Fibroblast of lung (primary cell): Measurements from ENCODE around the gene ICE1. TPM values are rescaled to one million over a fixed set of nuclear protein-coding genes. Genes with fewer than 3 reads are reported as not detected.

Experiments used
- DNase-seq, 2 donors: peaks; one replicate each; pipeline versions ENCODE4 v3.0.0 to v3.0.0-alpha.2; 2010; ENCODE audit warnings: low read depth in 2 of 2
- H2AFZ ChIP-seq: 2 replicates; pipeline ENCODE4 v1.5.1; 2012; ENCODE audit warnings: low read length, control low read depth, inconsistent platforms
- H3K27ac ChIP-seq: 2 replicates; pipeline ENCODE4 v1.5.1; 2011; ENCODE audit warnings: low read length, control low read depth; ENCODE audit not compliant: insufficient read depth
- H3K27me3 ChIP-seq: 2 replicates; pipeline ENCODE4 v1.5.1; 2011; ENCODE audit warnings: mild to moderate bottlenecking, low read length; ENCODE audit not compliant: control insufficient read depth, insufficient read depth
- H3K36me3 ChIP-seq: 2 replicates; pipeline ENCODE4 v1.5.1; 2011; ENCODE audit warnings: low read length; ENCODE audit not compliant: control insufficient read depth, insufficient read depth
- H3K4me1 ChIP-seq: 2 replicates; pipeline ENCODE4 v1.5.1; 2011; ENCODE audit warnings: low read length; ENCODE audit not compliant: control insufficient read depth, insufficient read depth; ENCODE audit errors: extremely low read depth
- H3K4me2 ChIP-seq: 2 replicates; pipeline ENCODE4 v1.5.1; 2011; ENCODE audit warnings: low read length, control low read depth; ENCODE audit not compliant: insufficient read depth; ENCODE audit errors: extremely low read depth
- H3K4me3 ChIP-seq, 4 experiments: fragments of 200-600 bp in 1 of 4; sonication (generic) in 1 of 4; replicated peaks in 1 of 4; 2 replicates each; pipeline ENCODE4 v1.5.1; 2011 to 2016; ENCODE audit warnings: low read length in 4 of 4, low read depth in 3 of 4, mild to moderate bottlenecking in 3 of 4, control low read depth in 2 of 4, inconsistent platforms in 1 of 4, mixed read lengths in 1 of 4; ENCODE audit not compliant: insufficient read depth in 1 of 4; ENCODE audit errors: control extremely low read depth in 1 of 4
- H3K79me2 ChIP-seq: 2 replicates; pipeline ENCODE4 v1.5.1; 2012; ENCODE audit warnings: mild to moderate bottlenecking, low read length, inconsistent platforms; ENCODE audit not compliant: control insufficient read depth, insufficient read depth
- H3K9ac ChIP-seq: 2 replicates; pipeline ENCODE4 v1.5.1; 2011; ENCODE audit warnings: mild to moderate bottlenecking, low read length, control low read depth; ENCODE audit not compliant: insufficient read depth
- H3K9me3 ChIP-seq: 2 replicates; pipeline ENCODE4 v1.5.1; 2012; ENCODE audit warnings: low read depth, low read length; ENCODE audit not compliant: control insufficient read depth, insufficient read depth
- H4K20me1 ChIP-seq: 2 replicates; pipeline ENCODE4 v1.5.1; 2011; ENCODE audit warnings: low read length; ENCODE audit not compliant: control insufficient read depth, insufficient read depth; ENCODE audit errors: extremely low read depth
- CTCF ChIP-seq, 2 donors: IDR thresholded peaks in 1 of 2; conservative IDR thresholded peaks in 1 of 2; 1 replicate in 1 of 2; 2 replicates in 1 of 2; pipeline ENCODE4 v1.5.1; 2011 to 2012; ENCODE audit warnings: low read length in 2 of 2, control low read depth in 1 of 2, inconsistent platforms in 1 of 2, low read depth in 1 of 2, mild to moderate bottlenecking in 1 of 2
- EZH2 ChIP-seq: IDR thresholded peaks from 2 replicates; pipeline ENCODE4 v1.5.1; 2012; ENCODE audit warnings: low read length, control low read depth, mild to moderate bottlenecking; ENCODE audit errors: missing control alignments
- polyA plus RNA-seq, 2 donors: library from polyadenylated mRNA; depleted of rRNA in 1 of 2; stranded (reverse) in 1 of 2; unstranded in 1 of 2; fragments of >200 nt; gene quantifications; 2 replicates each; pipeline ENCODE4 v1.2.1, GENCODE V29; 2011 to 2012; ENCODE audit warnings: missing spikeins in 1 of 2
- total RNA-seq: library from RNA; depleted of rRNA; stranded (reverse); fragments of >200 nt; gene quantifications from 2 replicates; pipeline ENCODE4 v1.2.1, GENCODE V29; 2014

Gene ICE1
- total and polyA plus RNA-seq, 2 donors (not counting 1 experiment from before 2014, with no cell fraction given): 17.6 to 24.4 TPM

- H3K27me3 ChIP-seq: no peaks in the 10 kb centered on the region
- no peaks in the 10 kb centered on the region for H3K4me1 ChIP-seq
- TF ChIP-seq CTCF (conservative IDR thresholded peaks at IDR 0.05 in 1 of 2, IDR thresholded peaks at IDR 0.05 in 1 of 2; ENCODE audit: low read depth in 1 of 2, low read length in 2 of 2): no peak
- no peak for TF ChIP-seq EZH2
- H3K4me2 ChIP-seq: no peak overlapping the region
- H3K4me3 ChIP-seq: no peak overlapping the region
- H2AFZ ChIP-seq: no peak overlapping the region
- no peak overlapping the region for H3K9ac ChIP-seq
- H3K27ac ChIP-seq: no peak overlapping the region
- peaks cover 3% of the 10 kb centered on the region for H3K36me3 ChIP-seq
- no peak for DNase-seq
- H4K20me1 ChIP-seq: no peaks in the 10 kb centered on the region
- no peaks in the 10 kb centered on the region for H3K9me3 ChIP-seq
- H3K79me2 ChIP-seq: no peaks in the 10 kb centered on the region
Measured at GRCh38 chr5:5480481-5481111, 58.1 kb downstream of the ICE1 start.

- Histone ChIP-seq H3K9me3 (no peaks in the 10 kb centered on the region), H3K4me3 (no peak overlapping the region), H3K36me3 (peaks cover 3% of the 10 kb centered on the region), H4K20me1 (no peaks in the 10 kb centered on the region), H3K27me3 (no peaks in the 10 kb centered on the region), H3K27ac (no peak overlapping the region), H3K4me1 (no peaks in the 10 kb centered on the region), H3K79me2 (no peaks in the 10 kb centered on the region), H2AFZ (no peak overlapping the region), H3K9ac (no peak overlapping the region), H3K4me2 (no peak overlapping the region)
- DNase-seq: no peak
- TF ChIP-seq CTCF (conservative IDR thresholded peaks at IDR 0.05 in 1 of 2, IDR thresholded peaks at IDR 0.05 in 1 of 2; ENCODE audit: low read depth in 1 of 2, low read length in 2 of 2) (no peak), EZH2 (no peak)
Measured at GRCh38 chr5:5481206-5481605, 58.7 kb downstream of the ICE1 start.

GRCh38 chr5:5481633-5482032 lies 59.2 kb downstream of the ICE1 start:
- H3K27me3 ChIP-seq: no peaks in the 10 kb centered on the region
- H3K9me3 ChIP-seq: no peaks in the 10 kb centered on the region
- no peaks in the 10 kb centered on the region for H4K20me1 ChIP-seq
- no peaks in the 10 kb centered on the region for H3K79me2 ChIP-seq
- no peak overlapping the region for H2AFZ ChIP-seq
- no peak overlapping the region for H3K27ac ChIP-seq
- H3K36me3 ChIP-seq: peaks cover under 1% of the 10 kb centered on the region
- no peak for DNase-seq
- no peak overlapping the region for H3K9ac ChIP-seq
- H3K4me2 ChIP-seq: no peak overlapping the region
- no peak overlapping the region for H3K4me3 ChIP-seq
- no peak for TF ChIP-seq CTCF (conservative IDR thresholded peaks at IDR 0.05 in 1 of 2, IDR thresholded peaks at IDR 0.05 in 1 of 2; ENCODE audit: low read depth in 1 of 2, low read length in 2 of 2)
- no peak for TF ChIP-seq EZH2
- H3K4me1 ChIP-seq: no peaks in the 10 kb centered on the region
